HG03103 (cell line): ENCODE data around the gene SYNPO2.

Experiments used
- ATAC-seq: cut with Tn5 transposase; IDR thresholded peaks from one replicate; pipeline ENCODE4 v1.9.1; 2021; ENCODE audit warnings: low read depth; ENCODE audit not compliant: unreplicated experiment

The SYNPO2 gene

GRCh38 chr4:119025916-119026661 is 137.4 kb downstream of the SYNPO2 start:
- ATAC-seq, result no peak

GRCh38 chr4:119026662-119027444 is 138.2 kb downstream of the SYNPO2 start:
- ATAC-seq, result no peak

DNA sequence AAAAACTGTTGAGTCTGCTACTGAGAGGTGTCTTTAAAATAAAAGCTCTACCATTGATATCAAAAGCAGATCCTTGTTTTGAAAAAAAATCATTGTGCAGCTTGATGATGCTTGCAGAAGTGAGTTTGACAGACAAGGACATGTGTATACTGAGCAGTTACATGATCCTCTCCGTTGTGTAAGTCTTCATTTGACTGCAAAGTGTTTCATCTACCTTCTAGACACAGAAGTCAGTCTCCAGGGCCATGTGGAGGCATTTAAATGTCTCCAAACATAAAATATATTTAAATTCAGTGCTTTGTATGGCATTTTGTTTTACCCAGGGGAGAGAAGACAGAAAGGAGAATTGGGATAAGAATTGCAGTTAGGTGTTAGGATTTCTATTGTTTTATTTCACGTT is 139.2 kb downstream of the SYNPO2 start:
- no peak for ATAC-seq

- ATAC-seq, result no peak
Observed at GRCh38 chr4:119028296-119028695, 139.6 kb downstream of the SYNPO2 start.

- no peak for ATAC-seq
Observed at GRCh38 chr4:119029847-119030535, 141.3 kb downstream of the SYNPO2 start.

- ATAC-seq, result no peak
Observed at GRCh38 chr4:119030536-119030890, 141.9 kb downstream of the SYNPO2 start.

DNA sequence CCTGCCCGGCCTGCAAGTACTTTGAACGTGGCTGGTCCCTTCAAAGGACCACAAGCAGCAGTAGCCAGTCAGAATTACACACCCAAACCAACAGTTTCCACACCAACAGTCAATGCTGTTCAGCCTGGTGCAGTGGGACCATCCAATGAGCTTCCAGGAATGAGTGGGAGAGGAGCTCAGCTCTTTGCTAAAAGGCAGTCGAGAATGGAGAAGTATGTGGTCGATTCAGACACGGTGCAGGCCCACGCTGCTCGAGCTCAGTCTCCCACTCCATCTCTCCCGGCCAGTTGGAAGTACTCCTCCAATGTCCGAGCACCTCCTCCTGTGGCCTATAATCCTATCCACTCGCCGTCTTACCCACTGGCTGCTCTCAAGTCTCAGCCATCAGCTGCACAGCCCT is 142.6 kb downstream of the SYNPO2 start:
- no peak for ATAC-seq

- peak; percentile 37 for ATAC-seq
Observed at GRCh38 chr4:119032921-119033685, 144.4 kb downstream of the SYNPO2 start.

DNA sequence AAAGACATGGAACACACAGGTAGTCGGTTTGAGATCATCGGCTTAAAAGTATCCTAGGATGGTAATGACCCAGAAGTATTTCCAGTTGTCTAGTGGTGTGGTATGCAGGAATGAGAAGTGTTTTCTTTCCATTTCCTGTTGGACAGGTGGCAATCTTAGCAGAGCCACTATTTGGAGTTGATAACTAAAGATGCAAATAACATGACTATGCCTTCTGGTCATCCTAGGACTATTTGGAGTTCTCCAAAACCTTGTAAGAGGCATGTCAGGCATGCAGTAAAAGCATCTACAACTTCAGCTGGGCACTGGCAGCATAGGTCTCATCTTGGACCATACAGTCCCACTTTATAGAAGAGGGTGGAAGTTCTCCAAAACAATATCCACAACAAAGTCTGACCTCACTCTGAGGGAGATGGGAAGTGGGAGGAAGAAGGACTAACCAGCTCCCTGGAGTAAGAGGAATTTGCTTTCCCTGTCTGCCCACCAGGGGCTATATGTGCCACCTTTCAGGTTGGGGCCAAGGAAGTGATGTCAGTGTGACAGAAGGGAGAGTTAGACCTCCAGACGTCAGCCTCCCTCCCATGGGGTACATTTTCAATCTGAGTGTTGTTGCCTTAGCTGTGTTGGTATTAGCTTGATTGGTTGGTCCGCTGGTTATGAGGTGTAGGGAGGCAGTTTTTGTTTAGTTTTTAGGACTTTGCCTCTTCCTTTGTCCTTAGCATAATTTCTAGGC is 145.8 kb downstream of the SYNPO2 start:
- ATAC-seq, result no peak

DNA sequence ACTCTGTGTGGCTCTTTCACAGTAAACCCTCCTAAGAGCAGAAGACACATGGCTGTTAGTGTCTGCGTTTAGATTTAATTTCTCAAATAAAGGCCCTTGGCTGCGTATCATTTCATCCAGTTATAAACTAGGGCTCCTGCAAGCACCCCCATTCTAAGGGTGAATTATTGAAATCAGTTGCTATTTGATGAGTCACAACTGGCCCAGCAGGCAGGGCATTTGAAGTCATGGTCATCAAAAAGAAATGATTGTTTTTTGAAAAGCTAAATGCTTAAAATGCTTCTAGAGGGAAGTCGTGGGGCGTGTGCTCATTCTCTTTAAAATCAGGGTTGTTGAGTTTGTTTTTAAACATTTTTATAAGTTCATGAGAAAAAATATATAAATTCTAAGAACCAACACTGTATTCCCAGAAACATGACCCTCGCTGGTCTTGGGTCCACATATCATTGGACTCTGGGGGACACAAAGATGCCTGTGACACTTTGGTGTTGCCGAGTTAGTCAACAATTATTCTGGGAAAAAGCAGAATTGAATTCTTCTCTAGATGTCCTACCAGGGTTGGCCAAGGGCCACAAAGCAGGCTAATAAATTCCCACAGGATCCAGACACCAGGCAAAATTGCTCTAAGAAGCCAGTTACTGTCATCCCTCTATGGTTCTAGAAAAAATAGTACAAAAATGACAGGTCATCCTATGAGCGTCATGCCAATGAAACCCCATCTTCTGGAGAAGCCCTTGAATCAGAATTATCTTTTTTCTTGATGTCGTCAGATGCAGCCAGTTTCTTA is 147.5 kb downstream of the SYNPO2 start:
- no peak for ATAC-seq

- no peak for ATAC-seq
Observed at GRCh38 chr4:119037709-119038108, 149.1 kb downstream of the SYNPO2 start.

- peak; percentile 39 for ATAC-seq
Observed at GRCh38 chr4:119038116-119038841, 149.6 kb downstream of the SYNPO2 start.

DNA sequence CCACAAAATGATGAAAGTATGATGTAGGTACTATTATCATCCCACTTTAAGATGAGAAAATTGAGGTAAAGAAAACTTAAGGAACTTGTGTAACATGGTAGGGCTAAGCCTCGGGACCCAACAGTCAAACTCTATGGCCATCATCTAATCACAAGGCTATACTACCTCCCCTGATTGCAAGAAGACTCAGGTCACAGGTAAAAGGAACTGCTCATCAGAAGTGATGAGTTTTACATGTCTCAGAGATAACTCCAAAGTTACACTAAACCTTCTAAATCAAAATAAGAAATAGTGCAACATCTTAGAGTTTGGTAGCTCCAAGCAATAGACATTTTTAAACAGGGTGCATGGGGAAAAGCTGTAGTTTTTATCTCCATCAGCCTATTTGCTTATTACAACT is 150.5 kb downstream of the SYNPO2 start:
- no peak for ATAC-seq

- ATAC-seq, result no peak
Observed at GRCh38 chr4:119039779-119040178, 151.1 kb downstream of the SYNPO2 start.

DNA sequence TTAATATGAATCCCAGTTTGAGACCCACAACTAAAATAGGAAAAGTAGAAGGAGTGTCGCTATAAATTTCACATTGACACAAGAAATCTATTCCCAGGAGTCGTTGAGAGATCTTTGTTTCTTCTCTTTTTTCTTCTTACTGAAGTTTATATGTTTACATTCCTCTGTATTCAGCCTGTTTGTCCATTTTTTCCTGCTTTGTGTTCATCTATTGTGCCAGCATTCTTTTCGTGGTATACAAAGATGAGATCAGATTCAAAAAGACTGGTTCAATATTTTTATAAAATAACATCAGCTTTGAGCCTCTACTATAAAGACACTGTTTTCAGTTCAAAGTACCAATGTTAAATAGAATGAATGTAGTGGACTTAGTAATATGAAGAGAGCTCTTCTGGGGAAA is 151.6 kb downstream of the SYNPO2 start:
- ATAC-seq, result no peak

DNA sequence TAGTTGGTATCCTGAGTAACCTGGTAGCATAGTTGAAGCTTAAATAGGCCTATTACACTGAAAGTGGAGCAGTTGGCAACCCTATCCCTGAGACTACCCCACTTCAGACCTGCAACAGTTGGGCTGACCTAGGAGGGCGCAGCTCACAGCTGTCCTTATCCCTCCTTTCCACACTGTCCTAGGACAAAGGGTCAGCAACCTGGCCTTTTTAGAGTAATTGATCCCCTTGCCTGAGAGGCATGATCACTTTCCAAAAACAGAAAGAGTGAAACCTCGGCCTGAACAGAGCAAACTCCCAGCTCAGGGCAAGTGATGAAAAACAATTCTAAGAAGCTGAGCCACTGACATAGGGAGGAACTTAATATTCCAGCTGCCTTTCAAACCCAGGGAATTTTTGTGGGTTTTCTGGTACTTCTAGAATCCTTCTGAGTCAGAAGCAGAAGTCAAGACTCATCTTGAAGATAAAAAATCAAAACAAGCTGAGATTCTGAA is 152.1 kb downstream of the SYNPO2 start:
- no peak for ATAC-seq

DNA sequence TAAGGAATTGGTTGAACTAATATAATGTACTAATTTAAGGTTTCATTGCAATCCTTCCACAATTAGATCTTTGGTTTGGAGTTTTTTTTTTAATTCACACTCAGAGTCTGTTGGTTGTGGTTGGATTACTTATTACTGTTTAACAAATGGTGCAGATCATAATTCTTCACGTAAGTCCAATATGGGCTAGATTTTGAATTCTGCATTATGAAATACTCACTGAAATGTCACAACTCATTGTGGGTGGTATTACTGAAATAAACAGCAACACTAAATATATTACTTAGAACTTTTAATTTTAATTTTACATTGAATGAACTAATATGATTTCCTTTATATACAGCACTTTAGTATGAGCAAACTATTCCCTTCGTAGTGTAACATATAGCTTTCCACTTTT is 152.7 kb downstream of the SYNPO2 start:
- ATAC-seq, result no peak

GRCh38 chr4:119041951-119042560 is 153.4 kb downstream of the SYNPO2 start:
- peak; percentile 85 for ATAC-seq
